HepG2 (cell line): ENCODE measurements around the gene ADAP2. TPM values are rescaled to one million over a fixed set of nuclear protein-coding genes. Genes with fewer than 3 reads are reported as not detected.

Experiments
- ATF6 ChIP-seq: sonication (generic); formaldehyde crosslinking; conservative IDR thresholded peaks from 2 replicates; pipeline ENCODE4 v1.4.0; 2020; ENCODE audit warnings: missing genetic modification reagents
- BCL6 ChIP-seq: IDR thresholded peaks from 2 replicates; pipeline ENCODE4 v1.6.1; 2016; ENCODE audit warnings: missing genetic modification reagents, missing compliant biosample characterization
- ELF3 ChIP-seq: IDR thresholded peaks from 2 replicates; pipeline ENCODE4 v1.6.1; 2016; ENCODE audit warnings: missing genetic modification reagents, missing compliant biosample characterization
- ETV5 ChIP-seq: IDR thresholded peaks from 2 replicates; pipeline ENCODE4 v1.6.1; 2018; ENCODE audit warnings: missing biosample characterization, missing genetic modification reagents, inconsistent platforms, borderline replicate concordance
- HIC2 ChIP-seq: sonication (generic); formaldehyde crosslinking; IDR thresholded peaks from 2 replicates; pipeline ENCODE4 v1.9.0; 2022; ENCODE audit warnings: low read depth, missing genetic modification reagents
- HNF4A ChIP-seq: sonication (generic); formaldehyde crosslinking; IDR thresholded peaks from 2 replicates; pipeline ENCODE4 v1.4.0; 2020; ENCODE audit warnings: missing genetic modification reagents
- MED8 ChIP-seq: sonication (generic); formaldehyde crosslinking; IDR thresholded peaks from 2 replicates; pipeline ENCODE4 v1.8.1; 2023; ENCODE audit warnings: mild to moderate bottlenecking, missing genetic modification reagents; ENCODE audit not compliant: insufficient replicate concordance
- NBN ChIP-seq: fragments of 450-650 bp; conservative IDR thresholded peaks from 2 replicates; pipeline ENCODE4 v1.6.1; 2017
- PRDM4 ChIP-seq: sonication (generic); formaldehyde crosslinking; IDR thresholded peaks from 2 replicates; pipeline ENCODE4 v1.9.0; 2021; ENCODE audit warnings: missing genetic modification reagents, borderline replicate concordance
- RXRB ChIP-seq: IDR thresholded peaks from 2 replicates; pipeline ENCODE4 v1.6.1; 2016; ENCODE audit warnings: borderline replicate concordance, missing genetic modification reagents, missing compliant biosample characterization
- SOX13 ChIP-seq, 3 experiments: fragments of 450-650 bp in 1 of 3; sonication (generic) in 1 of 3; formaldehyde crosslinking in 1 of 3; IDR thresholded peaks in 2 of 3; conservative IDR thresholded peaks in 1 of 3; 2 replicates each; pipeline versions ENCODE4 v1.5.0 to v1.6.1; 2016 to 2020; ENCODE audit warnings: antibody characterized with exemption in 1 of 3, mild to moderate bottlenecking in 1 of 3, missing compliant biosample characterization in 1 of 3, missing genetic modification reagents in 1 of 3, moderate library complexity in 1 of 3
- SOX5 ChIP-seq: IDR thresholded peaks from 2 replicates; pipeline ENCODE4 v1.6.1; 2016; ENCODE audit warnings: borderline replicate concordance
- XRCC5 ChIP-seq: fragments of 200-400 bp; formaldehyde crosslinking; optimal IDR thresholded peaks from 2 replicates; pipeline ENCODE3; 2017; ENCODE audit warnings: mild to moderate bottlenecking, low read length
- ZNF263 ChIP-seq: sonication (generic); formaldehyde crosslinking; IDR thresholded peaks from 2 replicates; pipeline ENCODE4 v1.4.0; 2020; ENCODE audit warnings: missing genetic modification reagents
- ZNF275 ChIP-seq: sonication (generic); formaldehyde crosslinking; IDR thresholded peaks from 2 replicates; pipeline ENCODE4 v1.8.0; 2022; ENCODE audit warnings: missing genetic modification reagents, mild to moderate bottlenecking, inconsistent platforms, borderline replicate concordance
- ZNF564 ChIP-seq: sonication (generic); formaldehyde crosslinking; IDR thresholded peaks from 2 replicates; pipeline ENCODE4 v1.8.1; 2023; ENCODE audit warnings: mild to moderate bottlenecking, missing genetic modification reagents
- ZNF724P ChIP-seq: sonication (generic); formaldehyde crosslinking; IDR thresholded peaks from 2 replicates; pipeline ENCODE4 v1.8.0; 2022; ENCODE audit warnings: missing genetic modification reagents, borderline replicate concordance
- ZNF749 ChIP-seq: sonication (generic); formaldehyde crosslinking; IDR thresholded peaks from 2 replicates; pipeline ENCODE4 v1.8.0; 2022; ENCODE audit warnings: mild to moderate bottlenecking, missing genetic modification reagents, moderate library complexity, borderline replicate concordance
- ZSCAN5A ChIP-seq: sonication (generic); formaldehyde crosslinking; IDR thresholded peaks from 2 replicates; pipeline ENCODE4 v1.8.0; 2022; ENCODE audit warnings: mild to moderate bottlenecking, missing genetic modification reagents, borderline replicate concordance
- polyA plus RNA-seq, 8 experiments: library from polyadenylated mRNA; depleted of rRNA in 3 of 8; stranded (reverse) in 7 of 8; unstranded in 1 of 8; fragments of >200 nt; fragmentation: Illumina TruSeq in 4 of 8; extraction: Trizol in 4 of 8; gene quantifications; 2 replicates each; pipeline versions ENCODE4 v1.2.1 to v1.2.3, GENCODE V29; 2011 to 2016; ENCODE audit warnings: low read depth in 4 of 8, missing spikeins in 1 of 8, mixed read lengths in 1 of 8; ENCODE audit not compliant: insufficient read depth in 1 of 8
- total RNA-seq, 5 experiments: library from RNA; depleted of rRNA; stranded (reverse); fragments of >200 nt; fragmentation: Illumina TruSeq; extraction: Trizol; gene quantifications; 2 replicates each; pipeline ENCODE4 v1.2.3, GENCODE V29; 2016; ENCODE audit warnings: low read depth in 1 of 5

Gene ADAP2
- total and polyA plus RNA-seq, 2 of the 13 experiments (the other 11 are each of a cell fraction or from before 2014, with no cell fraction given), result 0.51 to 0.70 TPM

GRCh38 chr17:30950669-30951399 is 29.1 kb downstream of the ADAP2 start (continued):
- TF ChIP-seq ZSCAN5A, result no peak
- TF ChIP-seq ZNF564 (CRISPR knock-in tag), result peak; percentile 69; the same call in 1 of the 2 replicates
- TF ChIP-seq HNF4A (CRISPR knock-in tag), result peak; percentile 91
- TF ChIP-seq ETV5 (CRISPR knock-in tag), result peak; percentile 39; the same call in 1 of the 2 replicates
- no peak for TF ChIP-seq PRDM4 (CRISPR knock-in tag)
- no peak for TF ChIP-seq ZNF275
- peak; percentile 7; the same call in 1 of the 2 replicates for TF ChIP-seq BCL6 (CRISPR knock-in tag)
- TF ChIP-seq ZNF263 (CRISPR knock-in tag), result 0 out of 2 replicates have a peak, but pooled peaks have one; percentile 25
- peak; percentile 57; the same call in 1 of the 2 replicates for TF ChIP-seq ELF3 (CRISPR knock-in tag)
- TF ChIP-seq ZNF724P (CRISPR knock-in tag), result no peak
- peak; percentile 61 for TF ChIP-seq XRCC5
- TF ChIP-seq SOX5 (CRISPR knock-in tag), result peak; percentile 45; the same call in 1 of the 2 replicates
- TF ChIP-seq SOX13 (IDR thresholded peaks at IDR 0.05), result no peak
- 0 out of 4 replicates have a peak, but pooled peaks of 1 of the 2 experiments have one; percentile 35 for TF ChIP-seq SOX13 (CRISPR knock-in tag; conservative IDR thresholded peaks at IDR 0.05 in 1 of 2, IDR thresholded peaks at IDR 0.05 in 1 of 2)
- no peak for TF ChIP-seq ZNF749 (CRISPR knock-in tag)
- TF ChIP-seq MED8, result no peak
- TF ChIP-seq ATF6, result no peak
- TF ChIP-seq NBN, result no peak
- TF ChIP-seq HIC2 (CRISPR knock-in tag), result 0 out of 2 replicates have a peak, but pooled peaks have one; percentile 24
- peak; percentile 55; the same call in 1 of the 2 replicates for TF ChIP-seq RXRB (CRISPR knock-in tag)
